ENCODE data around the gene FAM120AOS. TPM values are rescaled to one million over a fixed set of nuclear protein-coding genes. Genes with fewer than 3 reads are reported as not detected.

Gene FAM120AOS
- total RNA-seq, 4 donors from 2014 or later = 25.0 to 44.2 (median 40.0) TPM

- intact Hi-C loops (cut with DNase I; ENCODE audit: low total_unique reads) = no loop called here
- DNase-seq (ENCODE audit: low spot score in 2 of 2) = no peak
- no peak for TF ChIP-seq POLR2A (IDR thresholded peaks at IDR 0.05)
- TF ChIP-seq, protein P1, sequence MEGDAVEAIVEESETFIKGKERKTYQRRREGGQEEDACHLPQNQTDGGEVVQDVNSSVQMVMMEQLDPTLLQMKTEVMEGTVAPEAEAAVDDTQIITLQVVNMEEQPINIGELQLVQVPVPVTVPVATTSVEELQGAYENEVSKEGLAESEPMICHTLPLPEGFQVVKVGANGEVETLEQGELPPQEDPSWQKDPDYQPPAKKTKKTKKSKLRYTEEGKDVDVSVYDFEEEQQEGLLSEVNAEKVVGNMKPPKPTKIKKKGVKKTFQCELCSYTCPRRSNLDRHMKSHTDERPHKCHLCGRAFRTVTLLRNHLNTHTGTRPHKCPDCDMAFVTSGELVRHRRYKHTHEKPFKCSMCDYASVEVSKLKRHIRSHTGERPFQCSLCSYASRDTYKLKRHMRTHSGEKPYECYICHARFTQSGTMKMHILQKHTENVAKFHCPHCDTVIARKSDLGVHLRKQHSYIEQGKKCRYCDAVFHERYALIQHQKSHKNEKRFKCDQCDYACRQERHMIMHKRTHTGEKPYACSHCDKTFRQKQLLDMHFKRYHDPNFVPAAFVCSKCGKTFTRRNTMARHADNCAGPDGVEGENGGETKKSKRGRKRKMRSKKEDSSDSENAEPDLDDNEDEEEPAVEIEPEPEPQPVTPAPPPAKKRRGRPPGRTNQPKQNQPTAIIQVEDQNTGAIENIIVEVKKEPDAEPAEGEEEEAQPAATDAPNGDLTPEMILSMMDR (IDR thresholded peaks at IDR 0.05) = no peak
- 60 to 67% methylated on average over 5 of the region's 5 CpGs for WGBS, 2 donors
- H3K4me3 ChIP-seq (ENCODE audit: low read depth, poor library complexity, severe bottlenecking) = no peak overlapping the region
Observed at GRCh38 chr9:93492327-93492726, 38.9 kb upstream of the FAM120AOS start.

GRCh38 chr9:93491593-93492232 lies 38.3 kb upstream of the FAM120AOS start:
- intact Hi-C loops (cut with DNase I; ENCODE audit: low total_unique reads) = no loop called here
- WGBS, 2 donors = 89 to 94% methylated on average over 3 of the region's 3 CpGs
- H3K4me3 ChIP-seq (ENCODE audit: low read depth, poor library complexity, severe bottlenecking) = no peak overlapping the region
- TF ChIP-seq, protein P1 (IDR thresholded peaks at IDR 0.05) = no peak
- no peak for TF ChIP-seq POLR2A (IDR thresholded peaks at IDR 0.05)
- DNase-seq (ENCODE audit: low spot score in 2 of 2) = no peak

- WGBS, 2 donors = 97 to 98% methylated on average over 5 of the region's 5 CpGs
- TF ChIP-seq, protein P1 (IDR thresholded peaks at IDR 0.05) = no peak
- TF ChIP-seq POLR2A (IDR thresholded peaks at IDR 0.05) = no peak
- intact Hi-C loops (cut with DNase I; ENCODE audit: low total_unique reads) = no loop called here
Observed at GRCh38 chr9:93488244-93488643, 34.9 kb upstream of the FAM120AOS start.

GRCh38 chr9:93486268-93486667 lies 32.9 kb upstream of the FAM120AOS start:
- no peak for DNase-seq (ENCODE audit: low spot score in 2 of 2)
- H3K4me3 ChIP-seq (ENCODE audit: low read depth, poor library complexity, severe bottlenecking) = no peak overlapping the region
- 100% methylated on average over 1 of the region's 1 CpG for WGBS, 2 donors
- TF ChIP-seq, protein P1 (IDR thresholded peaks at IDR 0.05) = no peak
- no peak for TF ChIP-seq POLR2A (IDR thresholded peaks at IDR 0.05)
- intact Hi-C loops (cut with DNase I; ENCODE audit: low total_unique reads) = no loop called here

More at GRCh38 chr9:93488244-93488643, 34.9 kb upstream of the FAM120AOS start:
- no peak overlapping the region for H3K4me3 ChIP-seq (ENCODE audit: low read depth, poor library complexity, severe bottlenecking)
- DNase-seq (ENCODE audit: low spot score in 2 of 2) = no peak

DNA sequence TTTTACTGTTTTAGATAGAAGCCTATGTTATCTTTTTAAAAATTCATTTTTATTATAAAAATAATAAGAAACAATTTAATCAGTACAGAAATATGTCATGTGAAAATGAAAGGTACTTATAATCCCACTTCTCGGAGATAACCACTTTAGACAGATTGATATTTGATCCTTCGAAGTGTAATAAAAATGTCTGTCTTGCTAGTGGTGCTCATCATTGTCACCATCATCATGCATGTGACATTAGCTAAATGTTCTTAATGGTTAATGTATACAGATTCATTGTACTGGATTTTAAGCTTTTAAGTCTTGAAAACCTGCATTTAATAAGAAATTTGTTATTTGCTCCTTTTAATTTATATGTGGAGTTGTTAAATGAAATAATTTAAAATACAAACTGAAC lies 30.1 kb upstream of the FAM120AOS start:
- WGBS, 2 donors = 92 to 93% methylated on average over 2 of the region's 2 CpGs
- intact Hi-C loops (cut with DNase I; ENCODE audit: low total_unique reads) = no loop called here
- DNase-seq (ENCODE audit: low spot score in 2 of 2) = no peak
- TF ChIP-seq, protein P1 (IDR thresholded peaks at IDR 0.05) = no peak
- no peak for TF ChIP-seq POLR2A (IDR thresholded peaks at IDR 0.05)
- no peak overlapping the region for H3K4me3 ChIP-seq (ENCODE audit: low read depth, poor library complexity, severe bottlenecking)

Measured in lower leg skin (tissue), 4 donors.